AG09309 (cell line): ENCODE results near the gene PDZRN4.
A peak's percentile ranks its signal among the peaks of the same experiment; 100 is the strongest.

Experiments used
- DNase-seq: peaks from one replicate; pipeline ENCODE4 v3.0.0-alpha.2; 2010; ENCODE audit warnings: low read depth
- H3K4me3 ChIP-seq: 2 replicates; pipeline ENCODE4 v1.5.1; 2011; ENCODE audit warnings: mild to moderate bottlenecking, low read depth, low read length, moderate library complexity; ENCODE audit not compliant: control insufficient read depth
- TF ChIP-seq, protein P1 (sequence below): IDR thresholded peaks from 2 replicates; pipeline ENCODE4 v1.5.1; 2011; ENCODE audit warnings: mild to moderate bottlenecking, low read depth, low read length, inconsistent platforms; ENCODE audit not compliant: insufficient read depth, control insufficient read depth; ENCODE audit errors: missing control alignments

PDZRN4 gene

DNA sequence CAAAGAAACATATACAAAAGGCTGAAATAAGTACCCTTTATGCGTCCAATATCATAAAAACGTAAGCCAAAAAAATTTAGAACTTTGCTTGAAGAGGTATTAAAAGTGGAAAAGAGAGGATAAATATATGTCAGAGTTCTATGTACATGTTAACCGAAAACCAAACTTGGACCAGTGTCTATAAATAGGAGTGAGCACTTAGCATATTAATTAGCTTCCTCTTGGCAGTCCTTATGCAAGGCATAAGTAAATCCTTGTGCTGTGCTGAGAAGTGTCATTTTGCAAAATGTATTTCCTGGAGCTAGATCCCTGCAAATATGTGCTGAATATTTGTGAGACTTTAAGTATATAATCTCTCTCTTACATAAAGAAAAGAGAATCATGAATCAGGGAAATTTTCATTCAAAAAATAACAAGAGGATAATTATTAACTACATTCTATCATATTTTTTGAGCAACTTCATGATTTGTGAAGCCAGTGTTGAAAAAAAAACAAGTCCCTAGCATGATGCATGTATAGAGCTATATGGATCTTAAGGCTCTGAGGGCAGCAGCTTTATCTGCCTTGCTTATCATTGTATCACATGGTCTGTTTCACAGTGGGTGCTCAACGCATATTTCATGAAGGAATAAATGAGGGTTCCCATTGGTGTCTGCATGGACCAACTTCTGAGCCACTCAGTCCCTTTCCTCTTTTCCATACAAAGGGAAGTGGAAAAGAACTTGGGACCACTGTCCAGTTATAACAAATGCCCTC is 326.1 kb downstream of the PDZRN4 start:
- TF ChIP-seq, protein P1, sequence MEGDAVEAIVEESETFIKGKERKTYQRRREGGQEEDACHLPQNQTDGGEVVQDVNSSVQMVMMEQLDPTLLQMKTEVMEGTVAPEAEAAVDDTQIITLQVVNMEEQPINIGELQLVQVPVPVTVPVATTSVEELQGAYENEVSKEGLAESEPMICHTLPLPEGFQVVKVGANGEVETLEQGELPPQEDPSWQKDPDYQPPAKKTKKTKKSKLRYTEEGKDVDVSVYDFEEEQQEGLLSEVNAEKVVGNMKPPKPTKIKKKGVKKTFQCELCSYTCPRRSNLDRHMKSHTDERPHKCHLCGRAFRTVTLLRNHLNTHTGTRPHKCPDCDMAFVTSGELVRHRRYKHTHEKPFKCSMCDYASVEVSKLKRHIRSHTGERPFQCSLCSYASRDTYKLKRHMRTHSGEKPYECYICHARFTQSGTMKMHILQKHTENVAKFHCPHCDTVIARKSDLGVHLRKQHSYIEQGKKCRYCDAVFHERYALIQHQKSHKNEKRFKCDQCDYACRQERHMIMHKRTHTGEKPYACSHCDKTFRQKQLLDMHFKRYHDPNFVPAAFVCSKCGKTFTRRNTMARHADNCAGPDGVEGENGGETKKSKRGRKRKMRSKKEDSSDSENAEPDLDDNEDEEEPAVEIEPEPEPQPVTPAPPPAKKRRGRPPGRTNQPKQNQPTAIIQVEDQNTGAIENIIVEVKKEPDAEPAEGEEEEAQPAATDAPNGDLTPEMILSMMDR = no peak
- H3K4me3 ChIP-seq = no peak overlapping the region
- no peak for DNase-seq

DNA sequence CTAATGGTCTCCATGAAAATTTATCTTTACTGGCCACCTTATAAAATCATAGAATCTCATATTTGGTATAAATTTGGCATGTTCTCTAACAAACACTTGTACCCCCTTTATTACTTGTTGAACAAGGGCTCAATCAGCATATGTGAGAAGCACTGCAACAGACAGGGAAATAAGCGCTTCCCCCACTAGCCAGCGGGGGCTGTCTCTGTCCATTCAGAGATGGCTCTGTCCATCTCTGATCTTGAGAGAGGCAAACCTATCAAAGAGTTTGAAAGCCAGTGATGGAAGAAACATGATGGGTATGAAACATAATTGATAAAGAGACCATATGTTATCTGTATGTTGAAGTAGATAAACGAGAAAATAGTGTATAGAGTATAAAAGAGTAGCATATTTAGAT is 326.8 kb downstream of the PDZRN4 start:
- TF ChIP-seq, protein P1 = no peak
- no peak overlapping the region for H3K4me3 ChIP-seq
- DNase-seq = no peak

GRCh38 chr12:41515953-41516352 is 327.8 kb downstream of the PDZRN4 start:
- no peak for DNase-seq
- TF ChIP-seq, protein P1 = no peak
- H3K4me3 ChIP-seq = no peak overlapping the region

DNA sequence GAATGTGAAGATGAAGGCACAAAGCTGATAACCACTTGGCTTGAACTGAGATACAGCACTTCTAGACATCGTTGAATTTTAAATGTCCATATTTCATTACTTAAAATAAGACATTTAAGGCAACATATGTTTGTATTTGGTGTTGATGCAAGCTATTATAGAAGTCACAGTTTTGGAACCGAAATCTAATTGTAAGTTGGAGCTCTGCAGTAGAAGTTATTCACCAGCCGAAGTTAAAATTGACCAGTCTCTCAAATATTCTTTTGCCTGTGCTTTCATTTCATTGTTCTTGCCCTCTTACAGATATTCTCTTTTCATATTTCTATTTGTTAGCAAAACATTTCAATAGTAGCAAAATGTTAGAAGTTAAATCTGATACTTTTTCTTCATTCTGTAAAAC is 332.7 kb downstream of the PDZRN4 start:
- H3K4me3 ChIP-seq = no peak overlapping the region
- TF ChIP-seq, protein P1 = no peak
- DNase-seq = no peak

DNA sequence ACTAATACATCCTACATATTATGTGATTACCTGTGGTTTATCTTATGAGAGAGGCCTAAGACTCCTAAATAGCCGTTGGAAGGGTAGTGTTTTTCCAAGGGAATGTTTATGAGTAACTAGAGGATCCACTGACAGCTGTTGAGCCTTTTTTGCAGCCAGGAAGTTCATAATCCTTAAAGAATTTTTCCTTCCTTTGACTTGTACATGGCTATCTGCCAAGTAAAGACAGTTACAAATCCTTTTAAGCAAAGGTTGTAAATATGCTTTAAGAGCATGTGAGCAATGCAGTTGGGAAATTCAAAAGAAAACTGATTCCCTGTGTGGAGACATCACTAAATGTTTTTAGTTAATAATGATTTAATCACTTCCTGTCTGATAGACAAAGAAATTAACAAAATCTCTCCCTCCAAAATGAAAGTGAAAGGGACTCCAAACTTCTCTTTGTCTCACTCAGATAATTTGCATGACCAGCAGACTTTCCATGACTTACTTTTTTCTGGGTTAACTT is 333.8 kb downstream of the PDZRN4 start:
- TF ChIP-seq, protein P1 = no peak
- no peak overlapping the region for H3K4me3 ChIP-seq
- peak; percentile 54 for DNase-seq

- DNase-seq = no peak
- TF ChIP-seq, protein P1 = no peak
- no peak overlapping the region for H3K4me3 ChIP-seq
Observed at GRCh38 chr12:41527062-41527461, 338.9 kb downstream of the PDZRN4 start.

- no peak for DNase-seq
- TF ChIP-seq, protein P1 = no peak
- no peak overlapping the region for H3K4me3 ChIP-seq
Observed at GRCh38 chr12:41527534-41528116, 339.5 kb downstream of the PDZRN4 start.
